Measurements from ENCODE around the gene MAX.

DNA sequence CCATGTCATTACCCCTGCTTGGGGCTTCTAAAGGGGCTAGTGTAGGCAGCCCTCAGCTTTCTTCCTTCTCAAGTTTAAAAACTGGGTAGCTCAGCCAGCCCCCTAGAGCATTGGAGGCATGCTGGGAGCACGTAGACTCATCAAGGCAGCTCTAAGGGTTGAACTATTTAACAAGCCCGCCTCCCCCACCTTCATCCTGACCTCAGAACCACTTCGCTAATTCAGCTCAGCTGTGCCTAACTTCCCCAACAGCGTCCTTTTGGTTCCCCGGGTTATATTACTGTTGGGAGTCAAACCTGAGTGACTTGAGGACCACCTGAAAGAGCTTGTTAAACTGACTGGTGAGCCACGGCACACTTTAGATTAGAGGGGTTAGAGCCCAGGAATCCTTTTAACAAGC lies 30.1 kb downstream of the MAX start:
- no peak for TF ChIP-seq POLR2A (IDR thresholded peaks at IDR 0.05)
- TF ChIP-seq, protein P1, sequence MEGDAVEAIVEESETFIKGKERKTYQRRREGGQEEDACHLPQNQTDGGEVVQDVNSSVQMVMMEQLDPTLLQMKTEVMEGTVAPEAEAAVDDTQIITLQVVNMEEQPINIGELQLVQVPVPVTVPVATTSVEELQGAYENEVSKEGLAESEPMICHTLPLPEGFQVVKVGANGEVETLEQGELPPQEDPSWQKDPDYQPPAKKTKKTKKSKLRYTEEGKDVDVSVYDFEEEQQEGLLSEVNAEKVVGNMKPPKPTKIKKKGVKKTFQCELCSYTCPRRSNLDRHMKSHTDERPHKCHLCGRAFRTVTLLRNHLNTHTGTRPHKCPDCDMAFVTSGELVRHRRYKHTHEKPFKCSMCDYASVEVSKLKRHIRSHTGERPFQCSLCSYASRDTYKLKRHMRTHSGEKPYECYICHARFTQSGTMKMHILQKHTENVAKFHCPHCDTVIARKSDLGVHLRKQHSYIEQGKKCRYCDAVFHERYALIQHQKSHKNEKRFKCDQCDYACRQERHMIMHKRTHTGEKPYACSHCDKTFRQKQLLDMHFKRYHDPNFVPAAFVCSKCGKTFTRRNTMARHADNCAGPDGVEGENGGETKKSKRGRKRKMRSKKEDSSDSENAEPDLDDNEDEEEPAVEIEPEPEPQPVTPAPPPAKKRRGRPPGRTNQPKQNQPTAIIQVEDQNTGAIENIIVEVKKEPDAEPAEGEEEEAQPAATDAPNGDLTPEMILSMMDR (IDR thresholded peaks at IDR 0.05): no peak

Data from right lobe of liver (tissue), 4 donors.